Ishikawa (cell line): Measurements from ENCODE around the gene EXOC1L.

ENCODE experiments used
- CEBPB ChIP-seq: IDR thresholded peaks from 2 replicates; pipeline ENCODE4 v1.6.1; 2012
- CREB1 ChIP-seq: IDR thresholded peaks from 2 replicates; pipeline ENCODE4 v1.6.1; 2012; ENCODE audit warnings: low read depth
- EP300 ChIP-seq: IDR thresholded peaks from 2 replicates; pipeline ENCODE4 v1.6.1; 2012; ENCODE audit warnings: borderline replicate concordance
- MAX ChIP-seq: IDR thresholded peaks from 2 replicates; pipeline ENCODE4 v1.6.1; 2012
- REST ChIP-seq: IDR thresholded peaks from 2 replicates; pipeline ENCODE4 v1.6.1; 2012; ENCODE audit warnings: low read depth, mild to moderate bottlenecking
- TAF1 ChIP-seq: IDR thresholded peaks from 2 replicates; pipeline ENCODE4 v1.6.1; 2012; ENCODE audit warnings: low read depth, mild to moderate bottlenecking
- TEAD4 ChIP-seq: IDR thresholded peaks from 2 replicates; pipeline ENCODE4 v1.6.1; 2012
- YY1 ChIP-seq: IDR thresholded peaks from 2 replicates; pipeline ENCODE4 v1.6.1; 2012; ENCODE audit warnings: low read depth

- TF ChIP-seq TEAD4, result no peak
- TF ChIP-seq MAX, result no peak
- TF ChIP-seq CREB1, result no peak
- TF ChIP-seq CEBPB, result no peak
- no peak for TF ChIP-seq EP300
- TF ChIP-seq REST, result no peak
- TF ChIP-seq TAF1, result no peak
- no peak for TF ChIP-seq YY1
Observed at GRCh38 chr4:55851885-55852284, 32.3 kb downstream of the EXOC1L start.
